NCI-H146 treated with DMSO at 0.1 percent for 48 hours (cell line): ENCODE results near the gene PTGES2.
"Not testable (repeated sequence)": the region's sequence is repeated elsewhere in the genome, so short reads cannot be mapped to it uniquely, and the experiment has no call there.

Experiments
- DNase-seq: peaks from one replicate; lab custom pipeline; 2025; ENCODE audit not compliant: unreplicated experiment; lab: John Stamatoyannopoulos, UW

The PTGES2 gene

DNA sequence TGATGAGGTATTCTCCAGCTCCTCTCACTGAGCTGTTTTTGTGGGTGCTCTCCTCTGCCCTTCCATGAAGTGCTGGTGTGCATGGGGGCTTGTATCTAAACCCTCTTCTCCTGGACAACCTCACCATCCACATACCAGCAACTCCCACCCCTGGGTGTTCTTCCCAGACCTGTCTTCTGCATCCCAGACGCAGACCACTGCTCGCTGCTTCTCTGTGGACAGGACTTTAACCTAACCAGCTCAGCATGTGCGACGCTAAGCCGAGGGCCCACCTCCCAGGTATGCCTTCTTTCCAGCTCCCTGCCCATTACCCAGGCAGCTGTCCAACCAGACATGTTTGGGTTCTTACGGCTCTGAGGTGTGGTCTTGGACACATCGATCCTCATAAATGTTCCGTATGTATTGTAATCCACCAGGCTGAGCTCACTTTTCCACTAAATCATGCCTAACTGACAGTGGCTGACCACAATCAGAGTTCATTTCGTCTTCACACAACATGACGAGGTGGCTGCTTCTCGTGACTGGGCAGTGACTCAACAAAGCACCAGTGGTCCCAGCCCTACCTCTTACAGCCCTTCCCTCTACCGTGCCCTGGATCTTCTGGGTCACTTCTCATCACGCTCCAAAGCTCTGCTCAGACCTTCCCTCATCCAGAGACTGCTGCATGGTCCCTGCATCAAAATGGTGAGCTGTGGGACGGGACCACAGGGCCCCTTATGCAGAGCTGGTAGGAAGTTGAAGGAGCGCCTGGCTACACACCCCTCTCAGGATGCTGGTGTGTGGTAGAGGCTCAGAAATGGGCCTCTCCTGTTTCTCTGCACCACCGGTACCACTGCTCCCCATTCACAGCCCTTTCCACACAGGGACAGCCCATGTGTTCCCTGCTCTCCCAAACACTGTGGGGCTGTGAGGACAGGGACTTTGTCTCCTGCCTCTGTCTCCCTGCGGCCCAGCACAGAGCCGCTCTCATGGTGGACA is 9.6 kb upstream of the PTGES2 start:
- no peak for DNase-seq

- DNase-seq = not testable (repeated sequence)
Observed at GRCh38 chr9:128135561-128135960, 8.0 kb upstream of the PTGES2 start.

- DNase-seq = not testable (repeated sequence)
Observed at GRCh38 chr9:128132139-128132538, 4.6 kb upstream of the PTGES2 start.

DNA sequence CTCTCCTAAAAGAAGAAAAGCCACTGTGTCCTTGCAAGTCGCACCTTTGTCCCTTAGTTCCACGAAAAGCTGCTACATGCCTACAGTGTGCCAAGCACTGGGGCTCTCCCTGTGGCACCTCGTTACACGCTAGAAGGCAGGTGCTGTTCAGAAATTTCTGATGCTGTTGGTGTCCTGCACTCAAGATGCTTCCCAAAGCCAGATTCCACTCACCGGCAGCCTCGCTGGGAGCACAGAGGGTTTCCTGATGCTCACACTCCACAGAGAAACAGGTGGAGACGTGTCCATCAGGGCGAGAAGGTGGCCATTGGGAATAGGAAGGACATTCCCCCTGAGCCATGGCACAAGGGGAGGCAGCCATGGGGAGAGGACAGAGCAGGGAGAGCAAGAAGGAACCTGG is 3.8 kb upstream of the PTGES2 start:
- not testable (repeated sequence) for DNase-seq

DNA sequence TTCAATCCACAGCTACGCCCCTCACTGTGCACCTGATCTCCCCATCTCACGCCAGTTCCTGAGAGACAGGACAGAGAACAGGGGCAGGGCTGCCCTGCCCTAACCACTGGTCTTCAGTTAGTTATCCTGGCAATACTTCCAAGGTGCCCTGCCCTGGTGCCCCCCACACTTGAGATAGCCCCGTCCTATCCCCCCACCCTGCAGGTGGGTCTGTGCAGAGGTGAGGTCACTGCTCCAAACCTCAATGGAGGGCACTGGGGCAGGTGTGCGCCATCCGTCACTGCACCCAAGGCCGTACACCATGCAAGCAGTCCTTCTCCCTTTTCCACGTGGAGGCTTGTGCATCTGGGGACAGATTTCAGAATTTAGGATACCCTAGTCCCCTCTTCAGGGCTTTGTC is 3.1 kb upstream of the PTGES2 start:
- not testable (repeated sequence) for DNase-seq

- not testable (repeated sequence) for DNase-seq
Observed at GRCh38 chr9:128129976-128130590, 2.6 kb upstream of the PTGES2 start.

DNA sequence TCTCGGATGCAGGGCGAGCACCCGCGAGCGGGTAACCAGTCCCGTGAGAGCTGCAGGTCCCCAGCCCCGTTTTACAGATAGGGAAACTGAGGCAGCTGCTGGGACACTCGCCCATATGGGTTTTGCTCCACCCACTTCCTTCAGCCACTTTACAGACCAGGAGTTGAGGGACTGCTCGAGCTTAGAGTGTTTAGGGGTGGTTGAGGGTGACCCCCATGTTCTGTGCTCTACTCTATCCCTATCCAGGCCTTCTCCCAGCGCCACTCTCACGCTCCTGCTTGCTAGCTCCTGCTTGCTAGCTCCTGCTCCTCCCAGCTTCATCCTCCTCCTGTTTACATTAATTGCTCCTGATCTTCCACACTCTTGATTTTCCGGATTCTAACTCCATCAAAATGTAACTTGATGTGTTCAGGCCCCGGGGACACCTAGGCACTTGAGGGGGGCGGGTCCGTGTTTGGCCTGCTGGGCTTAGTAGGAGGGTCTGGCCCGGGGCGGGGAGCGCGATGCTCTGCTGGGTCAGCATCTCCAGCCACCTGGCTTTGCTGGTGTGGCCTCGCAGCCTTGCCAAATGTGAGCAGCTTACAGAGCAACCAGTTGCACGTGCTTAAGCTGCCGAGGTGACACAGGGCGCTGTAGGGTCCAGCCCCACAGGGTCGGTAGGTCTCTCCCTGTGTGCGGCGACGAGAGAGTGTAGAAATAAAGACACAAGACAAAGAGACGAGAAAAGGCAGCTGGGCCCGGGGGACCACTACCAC is 1.5 kb upstream of the PTGES2 start:
- DNase-seq = no peak

DNA sequence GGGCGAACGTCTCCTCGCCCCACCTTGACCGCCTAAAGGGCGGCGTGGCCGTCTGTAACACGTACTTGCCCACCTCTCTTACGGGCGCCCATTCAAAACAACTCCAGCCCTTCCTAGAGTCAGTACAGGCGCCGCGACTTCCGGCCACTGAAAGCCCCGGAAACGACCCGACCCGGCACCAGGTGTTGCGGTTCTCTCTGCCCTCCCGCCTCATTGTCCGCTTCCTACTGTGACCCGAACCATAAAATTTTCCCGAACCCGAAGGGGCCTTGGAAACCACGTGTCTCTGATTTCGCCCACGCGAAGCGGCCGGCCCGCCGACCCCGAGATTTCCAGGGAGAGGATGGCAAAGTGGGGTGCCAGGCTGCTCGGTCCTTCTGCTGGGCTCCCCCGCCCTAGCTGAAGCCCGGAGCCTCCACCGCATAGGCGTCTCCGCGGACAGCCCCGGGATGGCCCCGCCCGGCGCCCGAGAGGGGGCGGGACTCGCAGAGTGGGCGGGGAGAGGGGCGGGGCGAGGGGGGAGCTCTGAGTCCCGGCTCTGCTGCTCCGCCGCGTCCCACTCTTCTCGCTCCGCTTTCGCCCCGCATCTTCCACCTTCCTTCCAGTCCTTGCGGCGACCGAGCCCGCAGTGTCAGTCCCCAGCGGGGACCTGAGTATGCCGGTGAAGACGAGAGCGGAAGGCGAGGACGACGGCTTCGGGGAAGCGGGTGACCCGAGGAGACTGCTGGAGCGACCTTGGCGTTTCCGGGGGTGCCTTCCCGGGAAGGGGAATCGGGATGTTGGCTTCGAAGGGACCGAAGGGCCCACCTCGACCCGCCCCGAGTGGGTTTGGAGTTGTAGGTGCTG is 684 bp upstream of the PTGES2 start:
- DNase-seq = peak; percentile 43

- no peak for DNase-seq
Observed at GRCh38 chr9:128125580-128126354, 1.8 kb downstream of the PTGES2 start.

DNA sequence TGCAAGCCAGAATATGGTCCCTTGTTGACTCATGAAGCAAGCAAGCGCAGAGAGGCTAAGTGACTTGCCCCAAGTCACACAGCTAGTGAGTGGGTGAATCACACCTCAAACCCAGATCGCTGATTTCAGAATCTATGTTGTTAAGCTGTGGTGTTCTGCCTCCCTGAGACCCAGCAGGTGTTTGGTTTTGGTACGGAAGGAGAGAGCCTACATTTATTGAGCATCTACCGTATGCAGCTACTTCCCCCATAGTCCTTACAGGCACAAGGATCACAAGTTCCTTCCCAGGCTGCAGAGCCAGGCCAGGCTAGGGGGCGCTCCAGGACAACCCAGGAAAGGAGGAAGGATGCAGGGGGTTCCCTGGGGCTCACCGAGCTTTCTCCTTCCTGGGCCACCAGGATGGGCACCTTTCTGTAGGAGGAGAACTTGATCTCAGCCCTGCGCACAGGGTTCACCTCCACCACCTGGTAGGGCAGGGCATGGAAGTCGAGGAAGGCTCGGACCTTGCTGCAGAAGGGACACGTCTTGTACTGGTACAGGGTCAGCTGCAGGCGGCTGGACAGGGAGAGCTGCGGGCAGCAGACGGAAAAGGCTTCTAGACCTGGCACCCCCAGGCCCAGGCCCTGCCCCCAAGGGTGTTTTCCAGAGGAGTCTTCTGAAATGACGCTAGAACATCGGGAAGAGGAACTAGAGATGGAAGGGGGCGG is 2.5 kb downstream of the PTGES2 start:
- no peak for DNase-seq

DNA sequence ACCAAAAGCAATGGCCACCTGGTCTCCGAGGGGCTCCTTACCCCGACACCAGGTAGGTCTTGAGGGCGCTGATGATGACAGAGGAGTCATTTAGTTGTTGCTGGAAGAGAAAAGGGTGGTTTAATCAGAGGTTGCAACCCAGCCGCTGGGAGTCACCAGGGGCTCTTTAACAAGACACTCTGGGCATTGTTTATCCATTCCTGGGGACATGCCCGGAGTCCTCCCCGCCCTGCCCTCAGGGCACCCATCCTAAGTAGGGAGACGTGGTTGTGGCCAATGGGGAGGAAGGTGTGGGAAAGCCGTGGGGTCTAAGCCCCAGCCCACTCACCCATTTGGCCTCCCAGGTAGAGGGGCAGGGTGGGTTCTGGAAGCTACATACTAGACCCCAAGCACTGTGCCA is 3.1 kb downstream of the PTGES2 start:
- no peak for DNase-seq

DNA sequence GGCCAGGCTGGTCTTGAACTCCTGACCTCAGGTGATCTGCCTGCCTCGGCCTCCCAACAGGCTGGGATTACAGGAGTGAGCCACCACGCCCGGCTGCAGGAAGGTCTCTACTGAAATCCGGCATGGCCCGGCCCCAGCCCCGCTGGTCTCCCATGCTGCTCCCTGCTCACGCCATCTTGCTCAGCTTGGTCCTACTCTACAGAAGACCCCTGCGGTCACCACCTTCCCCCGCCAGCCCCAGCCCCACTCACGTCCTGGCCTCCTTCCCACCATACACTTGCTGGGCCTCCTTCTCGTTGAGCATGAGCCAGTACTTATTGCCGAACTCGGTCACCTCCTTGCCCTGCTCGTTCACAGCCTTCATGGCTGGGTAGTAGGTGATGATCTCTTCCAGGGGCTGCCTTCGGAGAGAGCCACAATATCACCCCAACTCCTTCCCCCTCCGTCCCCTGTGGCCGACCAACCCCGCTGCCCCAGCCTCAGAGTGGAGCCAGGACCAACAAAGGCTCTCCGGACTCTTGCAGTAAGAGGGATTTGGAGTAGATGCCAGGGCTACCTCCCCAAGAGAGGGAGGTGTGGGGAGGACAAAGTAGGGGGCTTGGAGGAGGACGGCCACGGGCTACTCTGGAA is 4.0 kb downstream of the PTGES2 start:
- DNase-seq = no peak

DNA sequence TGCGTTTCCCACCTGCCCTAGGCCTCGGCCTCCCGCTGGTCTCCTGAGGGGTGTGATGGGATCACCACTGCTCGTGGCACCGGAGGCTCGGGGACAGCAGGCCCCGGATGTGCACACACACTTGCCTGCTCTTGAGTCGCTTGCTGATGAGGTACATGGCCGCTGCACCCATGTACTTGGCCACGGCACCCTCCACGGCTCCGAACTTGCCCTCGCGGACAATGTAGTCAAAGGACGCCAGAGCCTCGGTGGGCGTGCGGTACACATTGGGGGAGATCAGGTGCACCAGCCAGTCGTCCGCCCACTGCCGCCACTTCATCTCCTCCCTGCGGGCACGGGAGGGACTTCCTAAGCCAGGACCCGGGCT is 4.7 kb downstream of the PTGES2 start:
- no peak for DNase-seq

GRCh38 chr9:128121924-128122808 is 5.4 kb downstream of the PTGES2 start:
- no peak for DNase-seq

DNA sequence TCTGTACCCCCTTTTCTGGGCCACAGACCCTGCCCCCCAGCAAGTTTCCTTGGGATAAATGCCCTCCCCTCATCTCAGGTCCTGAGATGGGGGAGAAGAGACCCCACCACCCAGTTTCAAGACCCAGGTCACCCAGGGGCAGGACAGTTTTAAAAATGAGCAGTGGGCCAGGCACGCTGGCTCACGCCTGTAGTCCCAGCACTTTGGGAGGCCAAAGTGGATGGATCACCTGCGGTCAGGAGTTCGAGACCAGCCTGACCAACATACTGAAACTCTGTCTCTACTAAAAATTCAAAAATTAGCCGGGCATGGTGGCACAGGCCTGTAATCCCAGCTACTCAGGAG is 6.1 kb downstream of the PTGES2 start:
- DNase-seq = no peak

DNA sequence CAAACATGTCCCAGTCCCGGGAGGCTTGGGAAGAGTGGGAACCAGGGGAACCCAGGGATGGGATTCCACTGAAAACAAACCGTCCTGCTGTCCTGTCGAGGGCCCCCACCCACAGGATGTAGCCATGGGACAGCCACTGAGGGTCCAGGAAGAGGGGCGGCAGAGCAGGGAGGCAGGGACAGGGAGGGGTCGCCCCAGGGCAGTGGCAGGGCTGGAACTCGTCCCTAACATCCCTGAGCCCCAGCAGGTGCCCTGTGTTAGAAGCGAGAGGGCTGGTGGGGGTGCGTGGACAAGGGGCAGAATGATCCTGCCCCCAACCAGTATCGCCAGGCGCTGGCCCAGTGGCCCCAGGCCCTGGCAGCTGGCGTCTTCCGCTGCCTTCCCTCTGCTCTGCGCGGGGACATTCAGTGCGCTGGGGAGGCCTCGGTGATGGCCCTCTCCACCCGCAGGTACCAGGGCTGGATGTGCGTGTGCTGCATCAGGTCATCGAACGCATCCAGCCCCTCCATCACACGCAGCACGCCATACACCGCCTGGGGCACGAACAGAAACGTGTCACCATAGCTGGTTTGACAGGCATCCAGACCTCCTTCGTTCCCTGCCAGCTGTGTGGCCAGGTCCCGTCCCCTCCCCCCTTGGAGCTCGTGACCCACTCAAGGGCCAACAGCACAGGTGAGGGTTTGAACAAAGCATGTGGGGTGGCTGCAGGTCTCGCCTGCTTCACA is 6.6 kb downstream of the PTGES2 start:
- DNase-seq = no peak

DNA sequence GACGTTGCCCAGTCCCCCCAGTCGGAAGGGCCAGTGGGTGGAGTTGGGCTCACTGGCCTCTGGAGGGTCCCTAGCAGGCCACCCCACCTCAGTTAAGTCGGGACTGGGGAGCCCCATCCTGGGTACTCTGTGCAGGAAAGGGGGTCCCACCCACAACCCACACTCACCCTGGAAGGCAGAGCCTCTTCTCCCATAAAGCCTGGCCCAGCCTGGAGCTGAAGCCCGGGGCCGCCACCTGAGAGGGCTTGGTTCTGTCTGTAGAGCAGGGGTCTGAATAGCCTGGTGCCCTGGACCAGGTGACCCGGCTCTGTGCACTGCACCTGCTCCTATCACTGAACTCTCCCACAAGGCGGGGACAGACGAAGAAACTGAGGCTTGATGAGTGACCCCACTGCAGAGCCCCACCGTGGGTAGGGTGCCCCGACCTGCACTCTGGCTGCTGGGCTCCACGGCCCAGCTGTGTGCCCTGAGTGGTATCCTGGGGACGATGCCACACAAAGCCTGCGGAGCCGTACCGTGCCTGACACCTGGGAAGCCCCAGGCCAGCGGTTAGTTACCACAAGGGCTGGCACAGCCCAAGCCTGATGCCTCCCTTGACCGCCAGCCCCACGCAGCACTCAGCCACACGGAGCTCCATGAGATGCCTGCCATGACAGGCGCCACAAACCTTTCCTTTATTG is 7.3 kb downstream of the PTGES2 start:
- DNase-seq = no peak
